ENCODE measurements around the gene DDIT3.
A peak's percentile ranks its signal among the peaks of the same experiment; 100 is the strongest.

DDIT3 gene

DNA sequence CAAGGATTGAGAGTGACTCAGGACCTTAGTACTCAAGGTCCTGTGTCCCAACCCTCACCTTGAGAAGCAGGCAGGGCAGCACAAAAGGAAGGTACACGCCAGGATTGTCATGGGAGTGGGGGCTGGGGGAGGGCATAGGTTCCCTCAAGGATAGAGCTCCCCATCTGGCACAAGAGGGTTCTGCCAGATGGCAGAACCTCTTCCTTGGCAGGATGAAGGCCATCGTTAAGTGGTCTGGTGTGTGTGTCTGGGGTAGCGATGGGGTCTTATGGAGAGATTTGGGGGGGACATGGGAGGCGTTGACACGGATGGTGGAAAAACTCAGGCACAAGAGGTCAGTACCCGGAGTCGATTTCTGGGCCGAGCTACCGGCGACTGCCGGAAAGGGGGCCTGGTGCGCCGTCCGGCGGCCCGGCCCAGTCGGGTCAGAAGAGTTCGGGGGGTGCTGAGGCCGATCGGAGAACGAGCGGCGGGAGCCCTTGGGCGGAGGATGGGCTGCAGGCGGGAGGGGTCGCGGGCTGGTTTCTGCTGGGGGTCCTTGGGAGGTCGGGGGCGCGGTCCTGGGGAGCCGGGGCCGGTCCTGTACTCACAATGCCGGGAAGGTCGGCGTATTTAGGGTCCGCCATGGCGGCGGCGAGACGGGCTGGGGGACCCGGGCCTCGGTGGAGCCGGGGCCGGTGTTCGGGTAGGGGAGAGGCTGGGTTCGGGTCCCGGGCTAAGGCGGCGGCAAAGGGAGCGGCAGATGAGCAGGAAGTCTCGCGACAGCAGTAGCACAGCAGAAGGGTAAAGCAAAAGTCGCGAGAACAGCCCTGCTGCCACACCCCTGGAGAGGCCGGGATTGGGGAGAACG, 26.3 kb upstream of the DDIT3 start, which contains the start of gene DCTN2:
TSS of gene DCTN2 (minus strand) at position 755 of the 850 bp plus-strand sequence. CDS start at position 626, 129 bp downstream.
- peak; percentile 95 to 96 for DNase-seq

- DNase-seq: peak; percentile 35 to 65
Measured at GRCh38 chr12:57545809-57546437, 25.6 kb upstream of the DDIT3 start.

DNA sequence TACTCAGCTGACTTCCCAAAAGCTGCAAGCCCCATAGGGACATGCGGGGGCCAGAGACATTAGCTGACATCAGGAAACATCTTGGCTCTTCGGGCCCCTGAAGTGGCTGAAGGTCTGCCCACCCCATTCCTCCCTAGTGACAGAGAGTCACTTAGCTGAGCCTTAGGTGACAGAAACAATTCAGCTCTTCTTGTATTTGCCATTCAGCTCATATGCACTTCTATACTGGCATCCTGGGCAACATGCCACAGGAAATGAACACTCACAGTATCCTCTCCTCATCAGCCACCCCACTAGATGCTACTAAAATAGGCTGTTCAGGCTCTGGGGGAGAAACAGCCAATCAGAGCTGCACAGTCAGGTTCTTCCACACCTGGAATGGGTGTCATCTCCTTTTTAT, 23.3 kb upstream of the DDIT3 start:
- DNase-seq: no peak

DNA sequence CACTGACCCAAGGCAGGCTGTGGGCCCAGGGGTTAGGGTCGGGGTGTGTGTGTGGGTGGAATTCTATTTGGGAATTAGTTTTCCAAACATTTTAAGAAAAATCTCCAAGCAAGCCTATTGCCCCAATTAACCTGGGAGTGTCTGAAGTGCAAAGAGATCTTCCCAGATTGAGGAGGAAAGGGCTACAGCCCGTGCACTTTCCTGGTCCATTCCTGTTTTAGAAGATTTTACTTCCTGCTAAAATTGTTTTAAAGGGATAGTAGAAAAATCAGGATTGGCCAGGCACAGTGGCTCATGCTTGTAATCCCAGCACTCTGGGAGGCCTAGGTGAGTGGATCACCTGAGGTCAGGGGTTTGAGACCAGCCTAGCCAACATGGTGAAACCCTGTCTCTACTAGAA, 21.4 kb upstream of the DDIT3 start:
- DNase-seq: no peak

GRCh38 chr12:57541001-57541400, 20.7 kb upstream of the DDIT3 start:
- DNase-seq: no peak

DNA sequence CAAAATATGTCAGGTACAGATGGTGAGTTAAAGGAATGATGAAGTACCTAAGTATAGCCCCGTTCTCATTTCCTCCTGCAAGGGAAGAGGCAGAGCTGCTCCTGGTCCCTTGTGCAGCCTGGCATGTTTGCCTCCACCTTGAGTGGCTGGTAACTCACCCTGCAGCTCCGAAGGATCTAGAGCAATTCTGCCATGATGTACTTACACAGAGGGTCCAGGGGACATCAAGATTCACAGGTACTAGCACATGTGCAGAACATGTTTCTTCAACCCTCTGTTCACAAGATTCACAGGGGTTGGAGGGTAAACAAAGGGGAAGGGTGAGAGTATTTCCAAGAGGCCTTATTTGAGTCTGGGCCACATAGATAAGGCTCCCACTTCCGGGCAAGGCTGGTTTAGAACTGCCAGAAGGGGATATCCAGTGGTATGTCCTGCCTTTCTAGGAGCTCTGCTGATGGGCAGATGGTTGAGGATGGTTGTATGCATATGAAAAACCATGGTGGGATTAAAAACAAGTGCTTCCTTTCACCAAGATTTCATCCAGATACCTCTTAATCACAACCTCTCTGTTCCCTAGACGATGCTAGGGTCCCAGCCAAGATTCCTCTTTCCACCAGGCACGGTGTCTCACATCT, 18.9 kb upstream of the DDIT3 start:
- no peak for DNase-seq

- no peak for DNase-seq
Measured at GRCh38 chr12:57536597-57536942, 16.3 kb upstream of the DDIT3 start.

GRCh38 chr12:57535764-57536596, 15.7 kb upstream of the DDIT3 start:
- DNase-seq: no peak

GRCh38 chr12:57534991-57535543, 14.8 kb upstream of the DDIT3 start:
- DNase-seq: no peak

GRCh38 chr12:57534250-57534649, 13.9 kb upstream of the DDIT3 start:
- no peak for DNase-seq

GRCh38 chr12:57533108-57533507, 12.8 kb upstream of the DDIT3 start:
- DNase-seq: no peak

DNA sequence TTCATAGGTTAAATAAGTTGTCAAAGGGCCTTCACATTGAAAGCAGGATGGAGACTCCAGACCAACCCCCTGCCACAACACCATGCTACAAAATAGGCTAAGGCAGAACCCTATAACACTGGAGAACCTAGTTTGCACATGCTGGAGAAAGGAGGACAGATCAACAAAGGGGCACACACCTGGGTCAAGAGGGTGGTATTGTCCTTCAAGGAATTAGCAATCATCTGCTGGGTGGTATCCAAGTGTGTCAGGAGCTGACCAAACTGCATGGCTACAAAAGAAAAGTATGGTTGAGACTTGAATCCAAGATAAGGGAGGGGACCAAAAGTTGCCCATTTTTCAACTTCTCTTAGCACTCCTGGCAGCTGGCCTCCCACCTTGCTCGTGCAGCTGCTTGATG, 11.5 kb upstream of the DDIT3 start:
- DNase-seq: no peak

DNA sequence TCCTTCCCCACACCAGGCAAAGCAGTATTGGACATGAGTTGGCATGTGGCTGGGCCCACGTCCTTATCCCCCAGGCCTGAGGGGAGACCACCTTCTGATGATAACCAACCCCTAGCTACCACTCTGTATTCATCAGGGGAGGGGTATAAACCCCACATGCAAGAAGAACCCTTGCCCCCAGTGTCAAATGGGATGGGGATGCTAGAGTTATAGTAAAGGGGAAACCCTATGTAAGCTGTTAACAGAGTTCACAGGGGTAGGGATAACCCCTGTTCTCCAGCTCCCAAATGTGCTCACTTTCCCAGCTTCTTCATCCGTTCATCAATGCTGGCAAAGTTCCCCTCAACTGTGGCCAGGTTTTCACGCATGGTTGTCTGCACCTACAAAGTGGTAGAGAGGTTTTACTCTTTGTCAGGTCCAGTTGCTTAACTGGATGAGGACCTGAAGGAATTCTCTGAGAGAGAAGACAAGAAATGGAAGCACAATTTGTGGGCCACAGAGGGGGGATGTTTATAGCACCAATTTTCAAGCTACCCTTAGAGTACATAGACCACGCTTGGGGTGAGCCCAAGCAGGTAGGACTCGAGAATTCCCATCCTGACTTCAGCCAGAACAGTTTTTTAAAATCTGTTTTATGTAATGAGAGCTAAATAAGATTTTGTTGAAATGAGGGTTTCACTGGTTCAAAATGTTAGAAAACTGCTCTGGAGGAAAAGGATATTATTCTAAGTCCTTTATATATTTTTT, 10.3 kb upstream of the DDIT3 start:
- DNase-seq: no peak

GRCh38 chr12:57529831-57530230, 9.5 kb upstream of the DDIT3 start:
- DNase-seq: no peak

GRCh38 chr12:57528831-57529555, 8.7 kb upstream of the DDIT3 start:
- no peak for DNase-seq

DNA sequence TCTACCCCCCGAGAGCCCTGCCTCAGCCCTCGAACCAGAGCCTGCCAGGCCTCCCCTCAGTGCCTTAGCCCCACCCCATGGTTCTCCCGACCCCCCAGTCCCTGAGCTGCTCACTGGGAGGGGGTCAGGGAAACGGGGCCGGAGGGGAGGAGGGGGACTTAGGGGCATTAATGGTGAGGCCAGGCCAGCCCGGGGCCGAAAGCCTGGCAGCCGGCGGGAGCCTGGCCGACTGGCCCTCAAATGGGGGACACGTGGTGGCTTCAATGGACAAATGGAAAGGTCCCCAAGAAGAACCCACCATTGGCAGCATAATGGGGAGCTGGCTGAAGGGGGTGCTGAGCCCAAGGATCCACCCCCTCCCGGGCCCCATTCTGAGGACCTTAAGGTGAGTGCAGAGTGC, 7.9 kb upstream of the DDIT3 start:
- no peak for DNase-seq

GRCh38 chr12:57527184-57527583, 6.9 kb upstream of the DDIT3 start:
- DNase-seq: no peak

- DNase-seq: no peak
Measured at GRCh38 chr12:57526477-57527126, 6.3 kb upstream of the DDIT3 start.

DNA sequence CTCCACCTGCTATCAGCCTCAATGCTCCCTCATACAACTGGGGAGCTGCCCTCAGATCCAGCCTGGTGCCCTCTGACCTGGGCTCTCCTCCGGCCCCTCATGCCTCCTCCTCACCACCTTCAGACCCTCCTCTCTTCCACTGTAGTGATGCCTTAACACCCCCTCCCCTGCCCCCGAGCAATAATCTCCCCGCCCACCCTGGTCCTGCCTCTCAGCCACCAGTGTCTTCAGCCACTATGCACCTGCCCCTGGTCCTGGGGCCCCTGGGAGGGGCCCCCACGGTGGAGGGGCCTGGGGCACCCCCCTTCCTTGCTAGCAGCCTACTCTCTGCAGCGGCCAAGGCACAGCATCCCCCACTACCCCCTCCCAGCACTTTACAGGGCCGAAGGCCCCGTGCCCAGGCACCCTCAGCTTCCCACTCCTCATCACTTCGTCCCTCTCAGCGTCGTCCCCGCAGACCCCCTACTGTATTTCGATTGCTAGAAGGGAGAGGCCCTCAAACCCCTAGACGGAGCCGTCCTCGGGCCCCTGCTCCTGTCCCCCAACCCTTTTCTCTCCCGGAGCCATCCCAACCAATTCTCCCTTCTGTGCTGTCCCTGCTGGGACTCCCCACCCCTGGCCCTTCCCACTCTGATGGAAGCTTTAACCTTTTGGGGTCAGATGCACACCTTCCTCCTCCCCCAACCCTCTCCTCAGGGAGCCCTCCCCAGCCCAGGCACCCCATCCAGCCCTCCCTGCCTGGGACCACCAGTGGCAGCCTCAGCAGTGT, 5.5 kb upstream of the DDIT3 start:
- DNase-seq: no peak
